ENCODE measurements around the gene LTB4R. TPM values are rescaled to one million over a fixed set of nuclear protein-coding genes. Genes with fewer than 3 reads are reported as not detected.

Gene LTB4R
- total RNA-seq, 2 experiments from 2014 or later = 11.6 to 11.7 TPM

GRCh38 chr14:24271834-24272263, 39.5 kb upstream of the LTB4R start:
- TF ChIP-seq, protein P1, sequence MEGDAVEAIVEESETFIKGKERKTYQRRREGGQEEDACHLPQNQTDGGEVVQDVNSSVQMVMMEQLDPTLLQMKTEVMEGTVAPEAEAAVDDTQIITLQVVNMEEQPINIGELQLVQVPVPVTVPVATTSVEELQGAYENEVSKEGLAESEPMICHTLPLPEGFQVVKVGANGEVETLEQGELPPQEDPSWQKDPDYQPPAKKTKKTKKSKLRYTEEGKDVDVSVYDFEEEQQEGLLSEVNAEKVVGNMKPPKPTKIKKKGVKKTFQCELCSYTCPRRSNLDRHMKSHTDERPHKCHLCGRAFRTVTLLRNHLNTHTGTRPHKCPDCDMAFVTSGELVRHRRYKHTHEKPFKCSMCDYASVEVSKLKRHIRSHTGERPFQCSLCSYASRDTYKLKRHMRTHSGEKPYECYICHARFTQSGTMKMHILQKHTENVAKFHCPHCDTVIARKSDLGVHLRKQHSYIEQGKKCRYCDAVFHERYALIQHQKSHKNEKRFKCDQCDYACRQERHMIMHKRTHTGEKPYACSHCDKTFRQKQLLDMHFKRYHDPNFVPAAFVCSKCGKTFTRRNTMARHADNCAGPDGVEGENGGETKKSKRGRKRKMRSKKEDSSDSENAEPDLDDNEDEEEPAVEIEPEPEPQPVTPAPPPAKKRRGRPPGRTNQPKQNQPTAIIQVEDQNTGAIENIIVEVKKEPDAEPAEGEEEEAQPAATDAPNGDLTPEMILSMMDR (IDR thresholded peaks at IDR 0.05) = no peak
- intact Hi-C loops (cut with micrococcal nuclease) = loop anchor here (2.0 kb wide), 1 partner anchor 25 kb away; no protein-coding TSS in a partner anchor
- Mint-ChIP-seq H3K27ac (peak overlapping the region; percentile 94), H3K4me3 (peak overlapping the region; percentile 82), H3K4me1 (ENCODE audit: low read depth) (peaks cover 42% of the 10 kb centered on the region), H3K36me3 (ENCODE audit: low read depth) (peaks cover 18% of the 10 kb centered on the region), H3K9me3 (no peaks in the 10 kb centered on the region), H3K27me3 (no peaks in the 10 kb centered on the region)
- no peak for ATAC-seq
- DNase-seq = no peak
- ChIA-PET POLR2A (interaction anchor here (0.6 to 4.7 kb wide), 18 partner anchors 10 to 125 kb away, joined by 3 to 21 read pairs (median 6); partner anchors contain the start of genes CIDEB, LTB4R, LTB4R2 and PSME2), CTCF (interaction anchor here (0.7 to 5.4 kb wide), 15 partner anchors 10 to 165 kb away, joined by 3 to 66 read pairs (median 7); partner anchors contain the start of genes CIDEB, DHRS1, LTB4R and LTB4R2)

DNA sequence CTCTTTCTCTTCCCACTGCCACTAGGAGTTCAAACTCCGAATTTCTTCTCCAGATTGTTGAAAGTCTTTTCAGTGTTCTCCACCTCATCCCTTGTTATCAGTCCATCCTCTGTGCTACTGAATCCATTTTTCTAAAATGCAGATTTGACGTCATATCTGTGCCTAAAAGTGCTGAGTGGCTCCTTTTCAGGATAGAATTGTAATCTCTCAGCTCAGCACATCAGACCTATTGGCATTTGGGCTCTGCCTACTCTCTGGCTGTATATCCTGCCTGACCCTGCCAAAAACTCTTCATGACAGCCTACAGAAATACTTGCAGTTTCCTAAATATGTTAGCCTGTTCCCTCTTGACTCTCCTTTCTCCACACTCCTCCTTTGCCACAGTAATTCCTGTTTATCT, 38.8 kb upstream of the LTB4R start:
- no peak for DNase-seq
- intact Hi-C loops (cut with micrococcal nuclease) = no loop called here
- ATAC-seq = no peak
- H3K27ac Mint-ChIP-seq = peak overlapping the region; percentile 94
- H3K9me3 Mint-ChIP-seq = no peaks in the 10 kb centered on the region
- H3K4me3 Mint-ChIP-seq = peak overlapping the region; percentile 82
- TF ChIP-seq, protein P1 (IDR thresholded peaks at IDR 0.05) = no peak
- no peaks in the 10 kb centered on the region for H3K27me3 Mint-ChIP-seq
- ChIA-PET CTCF (interaction anchor here (0.7 to 5.4 kb wide), 10 partner anchors 11 to 58 kb away, joined by 3 to 66 read pairs (median 10); partner anchors contain the start of genes CIDEB, DHRS1, LTB4R and LTB4R2), POLR2A (interaction anchor here (0.6 to 4.7 kb wide), 11 partner anchors 11 to 126 kb away, joined by 3 to 21 read pairs (median 8); partner anchors contain the start of genes LTB4R, LTB4R2, PSME2 and RNF31)
- H3K36me3 Mint-ChIP-seq (ENCODE audit: low read depth) = peaks cover 13% of the 10 kb centered on the region
- peaks cover 48% of the 10 kb centered on the region for H3K4me1 Mint-ChIP-seq (ENCODE audit: low read depth)

DNA sequence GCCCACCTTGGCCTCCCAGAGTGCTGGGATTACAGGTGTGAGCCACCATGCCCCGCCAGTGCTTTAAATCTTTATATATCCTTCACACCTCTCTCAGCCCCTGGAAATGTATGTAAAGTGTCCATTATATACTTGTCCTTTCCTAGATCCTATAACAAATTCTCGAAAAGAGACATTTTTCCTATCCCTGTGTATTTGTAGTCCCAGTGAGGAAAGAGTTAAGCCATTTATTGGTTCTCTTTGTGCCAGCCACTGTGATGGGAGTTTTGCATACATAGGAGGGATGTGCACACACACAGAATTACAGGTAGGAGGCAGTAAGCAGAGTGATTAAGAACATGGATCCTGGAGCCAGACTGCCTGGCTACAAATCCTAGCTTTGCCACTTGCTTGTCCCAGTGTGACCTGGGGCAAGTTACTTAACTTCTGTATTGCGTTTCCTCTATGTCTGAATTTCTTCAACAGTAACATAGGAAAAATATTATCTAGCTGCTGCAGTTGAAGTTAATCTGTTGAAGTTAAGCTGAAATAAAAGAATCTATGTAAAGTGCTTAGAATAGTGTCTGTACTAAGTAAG, 37.8 kb upstream of the LTB4R start:
- ChIA-PET CTCF (interaction anchor here (0.7 to 3.8 kb wide), 13 partner anchors 9 to 222 kb away, joined by 3 to 26 read pairs (median 5); partner anchors contain the start of genes CARMIL3, CIDEB and TINF2), POLR2A (interaction anchor here (0.6 to 2.1 kb wide), 8 partner anchors 16 to 157 kb away, joined by 3 to 14 read pairs (median 5); partner anchors contain the start of genes DHRS1, NOP9 and TINF2)
- H3K27ac Mint-ChIP-seq = peak overlapping the region; percentile 89
- peak overlapping the region; percentile 36 for H3K4me3 Mint-ChIP-seq
- ATAC-seq = no peak
- no peaks in the 10 kb centered on the region for H3K27me3 Mint-ChIP-seq
- TF ChIP-seq, protein P1 (IDR thresholded peaks at IDR 0.05) = no peak
- intact Hi-C loops (cut with micrococcal nuclease) = no loop called here
- no peak for DNase-seq
- peaks cover 17% of the 10 kb centered on the region for H3K36me3 Mint-ChIP-seq (ENCODE audit: low read depth)
- peaks cover 58% of the 10 kb centered on the region for H3K4me1 Mint-ChIP-seq (ENCODE audit: low read depth)
- H3K9me3 Mint-ChIP-seq = peaks cover 3% of the 10 kb centered on the region

GRCh38 chr14:24274101-24274543, 37.2 kb upstream of the LTB4R start:
- intact Hi-C loops (cut with micrococcal nuclease) = no loop called here
- ATAC-seq (peak; percentile 56), DNase-seq (peak; percentile 76)
- peak overlapping the region; percentile 89 for H3K27ac Mint-ChIP-seq
- H3K27me3 Mint-ChIP-seq = no peaks in the 10 kb centered on the region
- CTCF ChIA-PET = interaction anchor here (0.8 to 3.8 kb wide), 12 partner anchors 9 to 222 kb away, joined by 3 to 26 read pairs (median 4); partner anchors contain the start of genes CARMIL3, CIDEB and TINF2
- H3K9me3 Mint-ChIP-seq = peaks cover 3% of the 10 kb centered on the region
- H3K4me3 Mint-ChIP-seq = peak overlapping the region; percentile 36
- POLR2A ChIA-PET = interaction anchor here (0.6 to 2.1 kb wide), 8 partner anchors 15 to 157 kb away, joined by 3 to 14 read pairs (median 5); partner anchors contain the start of genes DHRS1, NOP9 and TINF2
- H3K4me1 Mint-ChIP-seq (ENCODE audit: low read depth) = peaks cover 64% of the 10 kb centered on the region
- H3K36me3 Mint-ChIP-seq (ENCODE audit: low read depth) = peaks cover 18% of the 10 kb centered on the region
- TF ChIP-seq, protein P1 (IDR thresholded peaks at IDR 0.05) = no peak

Data from activated CD8-positive, alpha-beta T cell treated with anti-CD3 and anti-CD28 coated beads for 36 hours (primary cell).